ENCODE results near the gene SLC37A2.

DNA sequence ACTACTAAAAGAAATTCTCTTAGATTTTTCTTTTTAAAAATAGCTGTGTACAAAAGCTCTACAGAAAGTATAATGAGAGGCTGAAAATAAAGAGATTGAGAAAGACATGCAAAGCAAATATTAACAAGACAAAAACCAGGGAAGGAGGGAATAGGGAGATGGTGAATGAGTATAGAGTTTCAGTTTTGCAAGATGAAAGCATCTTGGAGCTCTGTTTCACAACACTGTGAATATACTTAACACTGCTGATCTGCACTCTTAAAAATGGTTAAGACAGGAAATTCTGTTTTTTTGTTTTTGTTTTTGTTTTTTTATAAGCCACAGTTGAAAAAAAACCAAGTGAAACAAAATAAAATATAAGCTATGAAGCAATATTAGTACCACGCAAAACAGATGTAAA lies 42.8 kb downstream of the SLC37A2 start:
- no peak for TF ChIP-seq SIN3B (IDR thresholded peaks at IDR 0.05; ENCODE audit: low read length)
- TF ChIP-seq CHD2 (IDR thresholded peaks at IDR 0.05; ENCODE audit: low read depth, low read length): no peak
- no peak for TF ChIP-seq YY1 (IDR thresholded peaks at IDR 0.05; ENCODE audit: insufficient read depth, insufficient replicate concordance, low read depth, low read length)
- TF ChIP-seq ZBTB21 (CRISPR knock-in tag; IDR thresholded peaks at IDR 0.05): no peak
- TF ChIP-seq SCMH1 (CRISPR knock-in tag; IDR thresholded peaks at IDR 0.05; ENCODE audit: borderline replicate concordance): no peak
- no peak for TF ChIP-seq CBX1 (IDR thresholded peaks at IDR 0.05; ENCODE audit: low read depth)
- no peak for TF ChIP-seq EZH2 (conservative IDR thresholded peaks at IDR 0.05; ENCODE audit: low read depth, low read length)
- TF ChIP-seq EHMT2 (IDR thresholded peaks at IDR 0.05; ENCODE audit: borderline replicate concordance, low read depth, low read length): no peak
- TF ChIP-seq ZNF562 (CRISPR knock-in tag; IDR thresholded peaks at IDR 0.05; ENCODE audit: borderline replicate concordance): no peak
- no peak for TF ChIP-seq ZNF660 (CRISPR knock-in tag; IDR thresholded peaks at IDR 0.05; ENCODE audit: borderline replicate concordance, low read depth)
- TF ChIP-seq KLF6 (CRISPR knock-in tag; IDR thresholded peaks at IDR 0.05): no peak
- TF ChIP-seq, protein P1, sequence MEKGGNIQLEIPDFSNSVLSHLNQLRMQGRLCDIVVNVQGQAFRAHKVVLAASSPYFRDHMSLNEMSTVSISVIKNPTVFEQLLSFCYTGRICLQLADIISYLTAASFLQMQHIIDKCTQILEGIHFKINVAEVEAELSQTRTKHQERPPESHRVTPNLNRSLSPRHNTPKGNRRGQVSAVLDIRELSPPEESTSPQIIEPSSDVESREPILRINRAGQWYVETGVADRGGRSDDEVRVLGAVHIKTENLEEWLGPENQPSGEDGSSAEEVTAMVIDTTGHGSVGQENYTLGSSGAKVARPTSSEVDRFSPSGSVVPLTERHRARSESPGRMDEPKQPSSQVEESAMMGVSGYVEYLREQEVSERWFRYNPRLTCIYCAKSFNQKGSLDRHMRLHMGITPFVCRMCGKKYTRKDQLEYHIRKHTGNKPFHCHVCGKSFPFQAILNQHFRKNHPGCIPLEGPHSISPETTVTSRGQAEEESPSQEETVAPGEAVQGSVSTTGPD (CRISPR knock-in tag; IDR thresholded peaks at IDR 0.05): no peak
- TF ChIP-seq, protein P2, sequence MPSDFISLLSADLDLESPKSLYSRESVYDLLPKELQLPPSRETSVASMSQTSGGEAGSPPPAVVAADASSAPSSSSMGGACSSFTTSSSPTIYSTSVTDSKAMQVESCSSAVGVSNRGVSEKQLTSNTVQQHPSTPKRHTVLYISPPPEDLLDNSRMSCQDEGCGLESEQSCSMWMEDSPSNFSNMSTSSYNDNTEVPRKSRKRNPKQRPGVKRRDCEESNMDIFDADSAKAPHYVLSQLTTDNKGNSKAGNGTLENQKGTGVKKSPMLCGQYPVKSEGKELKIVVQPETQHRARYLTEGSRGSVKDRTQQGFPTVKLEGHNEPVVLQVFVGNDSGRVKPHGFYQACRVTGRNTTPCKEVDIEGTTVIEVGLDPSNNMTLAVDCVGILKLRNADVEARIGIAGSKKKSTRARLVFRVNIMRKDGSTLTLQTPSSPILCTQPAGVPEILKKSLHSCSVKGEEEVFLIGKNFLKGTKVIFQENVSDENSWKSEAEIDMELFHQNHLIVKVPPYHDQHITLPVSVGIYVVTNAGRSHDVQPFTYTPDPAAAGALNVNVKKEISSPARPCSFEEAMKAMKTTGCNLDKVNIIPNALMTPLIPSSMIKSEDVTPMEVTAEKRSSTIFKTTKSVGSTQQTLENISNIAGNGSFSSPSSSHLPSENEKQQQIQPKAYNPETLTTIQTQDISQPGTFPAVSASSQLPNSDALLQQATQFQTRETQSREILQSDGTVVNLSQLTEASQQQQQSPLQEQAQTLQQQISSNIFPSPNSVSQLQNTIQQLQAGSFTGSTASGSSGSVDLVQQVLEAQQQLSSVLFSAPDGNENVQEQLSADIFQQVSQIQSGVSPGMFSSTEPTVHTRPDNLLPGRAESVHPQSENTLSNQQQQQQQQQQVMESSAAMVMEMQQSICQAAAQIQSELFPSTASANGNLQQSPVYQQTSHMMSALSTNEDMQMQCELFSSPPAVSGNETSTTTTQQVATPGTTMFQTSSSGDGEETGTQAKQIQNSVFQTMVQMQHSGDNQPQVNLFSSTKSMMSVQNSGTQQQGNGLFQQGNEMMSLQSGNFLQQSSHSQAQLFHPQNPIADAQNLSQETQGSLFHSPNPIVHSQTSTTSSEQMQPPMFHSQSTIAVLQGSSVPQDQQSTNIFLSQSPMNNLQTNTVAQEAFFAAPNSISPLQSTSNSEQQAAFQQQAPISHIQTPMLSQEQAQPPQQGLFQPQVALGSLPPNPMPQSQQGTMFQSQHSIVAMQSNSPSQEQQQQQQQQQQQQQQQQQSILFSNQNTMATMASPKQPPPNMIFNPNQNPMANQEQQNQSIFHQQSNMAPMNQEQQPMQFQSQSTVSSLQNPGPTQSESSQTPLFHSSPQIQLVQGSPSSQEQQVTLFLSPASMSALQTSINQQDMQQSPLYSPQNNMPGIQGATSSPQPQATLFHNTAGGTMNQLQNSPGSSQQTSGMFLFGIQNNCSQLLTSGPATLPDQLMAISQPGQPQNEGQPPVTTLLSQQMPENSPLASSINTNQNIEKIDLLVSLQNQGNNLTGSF (CRISPR knock-in tag; IDR thresholded peaks at IDR 0.05): no peak
